GOT3 (cell line): ENCODE measurements around the gene ZNF500.

Source experiments
- DNase-seq: peaks from one replicate; lab custom pipeline; 2025; ENCODE audit warnings: mixed read lengths; lab: John Stamatoyannopoulos, UW

ZNF500 gene

DNA sequence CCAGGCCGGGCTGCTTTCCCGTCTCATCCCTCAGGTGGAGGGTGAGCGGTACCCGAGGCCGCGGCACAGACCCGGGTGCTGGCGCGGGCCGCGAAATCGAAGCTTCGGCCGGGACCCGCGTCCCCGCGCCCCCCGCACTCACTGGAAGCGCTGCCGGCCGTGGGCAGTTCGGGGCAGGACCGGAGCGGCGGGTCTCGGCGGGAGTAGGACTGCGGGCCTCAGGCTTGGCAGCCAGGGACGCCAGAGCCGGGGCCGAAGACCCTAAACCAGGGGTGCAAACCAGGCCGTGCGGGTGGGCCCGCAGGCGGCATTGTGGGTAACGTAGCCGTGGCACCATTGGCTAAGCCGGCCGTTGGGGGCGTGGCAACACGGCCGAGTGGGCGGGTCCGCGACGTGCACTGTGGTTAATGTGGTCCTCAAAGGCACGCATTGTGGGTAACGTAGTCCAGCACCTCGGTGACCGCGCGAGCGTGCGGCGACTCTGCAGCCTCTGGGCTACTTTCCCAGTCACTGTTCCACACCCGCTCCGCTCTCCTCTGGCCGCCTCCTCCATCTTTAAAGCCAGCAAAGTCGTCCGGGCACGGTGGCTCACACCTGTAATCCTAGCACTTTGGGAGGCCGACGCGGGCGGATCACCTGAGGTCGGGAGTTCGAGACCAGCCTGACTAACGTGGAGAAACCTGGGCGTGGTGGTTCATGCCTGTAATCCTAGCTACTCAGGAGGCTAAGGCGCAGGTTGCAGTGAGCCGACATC, at the start of gene ZNF500:
Gene ZNF500, minus strand, starts transcription at position 288 of the 754 bp plus-strand sequence. CDS start 1,184 bp downstream, outside the sequence.
- DNase-seq = peak; percentile 89

DNA sequence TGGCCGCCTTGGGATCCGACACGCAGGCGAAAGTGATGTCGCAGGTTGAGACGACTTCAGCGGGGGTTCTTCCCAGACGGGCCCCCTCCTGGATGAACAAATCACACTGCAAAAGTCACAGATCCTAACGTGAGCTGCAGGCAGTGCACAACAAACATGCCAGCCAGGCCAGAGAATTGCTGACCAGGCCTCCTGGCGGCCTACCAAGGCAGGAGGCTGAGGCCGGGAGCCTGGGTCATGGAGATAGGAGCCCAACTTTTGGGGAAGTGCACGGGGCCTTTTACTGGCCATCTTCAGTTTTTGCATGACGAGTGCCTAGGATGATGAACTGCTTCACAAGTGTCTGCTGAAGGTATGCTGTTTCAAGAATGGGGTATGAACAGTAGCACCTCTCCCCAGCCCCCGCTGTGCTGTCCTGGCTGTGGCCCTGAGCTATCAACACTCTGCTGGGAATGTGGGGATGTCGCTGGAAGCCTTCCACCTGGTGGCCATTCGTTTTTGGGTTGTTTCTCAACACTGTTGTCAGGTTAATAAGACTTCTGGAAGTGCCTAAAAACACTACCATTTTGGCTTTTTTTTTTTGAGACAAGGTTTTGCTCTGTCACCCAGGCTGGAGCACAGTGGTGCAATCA, 47.7 kb upstream of the ZNF500 start:
- DNase-seq = no peak

DNA sequence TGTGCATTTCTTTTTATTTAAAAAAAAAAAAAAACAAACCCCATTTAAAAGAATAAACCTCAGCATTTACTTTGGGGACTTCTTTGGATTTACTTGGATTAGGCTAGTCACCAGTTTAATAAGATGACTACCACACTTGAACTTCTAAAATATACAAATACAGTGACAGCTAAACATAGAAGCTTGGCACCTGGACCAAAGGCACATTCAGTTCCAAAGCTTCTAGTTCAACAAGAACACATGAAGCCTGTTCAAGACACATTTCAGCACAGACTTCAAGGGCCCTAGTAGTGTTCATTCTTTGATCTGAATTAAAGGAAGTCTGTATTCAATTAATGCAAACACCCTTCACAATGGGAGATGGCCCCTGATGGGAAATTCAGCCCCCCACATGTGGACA, 47.1 kb upstream of the ZNF500 start:
- no peak for DNase-seq

- DNase-seq = no peak
Observed at GRCh38 chr16:4813251-4814003, 46.5 kb upstream of the ZNF500 start.

GRCh38 chr16:4811773-4812172, 44.8 kb upstream of the ZNF500 start:
- no peak for DNase-seq

GRCh38 chr16:4811242-4811641, 44.3 kb upstream of the ZNF500 start:
- DNase-seq = no peak

GRCh38 chr16:4806280-4806679, 39.3 kb upstream of the ZNF500 start:
- DNase-seq = no peak

DNA sequence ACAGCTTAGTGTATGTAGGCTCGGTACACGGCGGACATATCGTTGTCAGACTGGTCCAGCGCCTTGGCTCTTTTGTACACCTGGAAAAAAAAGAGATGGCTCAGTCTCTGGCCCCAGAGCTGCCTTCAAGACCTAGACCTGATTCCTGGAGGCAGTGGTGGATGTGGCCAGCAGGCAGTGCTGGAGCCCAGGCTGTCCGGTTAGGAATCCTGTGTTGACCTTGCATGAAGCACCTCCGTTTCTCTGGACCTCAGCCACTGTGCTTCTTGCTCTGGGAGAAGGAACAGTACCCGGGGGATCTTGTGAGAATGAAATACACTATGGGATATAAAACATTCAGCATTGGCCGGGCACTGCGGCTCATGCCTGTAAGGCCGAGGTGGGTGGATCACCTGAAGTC, 38.3 kb upstream of the ZNF500 start:
- DNase-seq = no peak

DNA sequence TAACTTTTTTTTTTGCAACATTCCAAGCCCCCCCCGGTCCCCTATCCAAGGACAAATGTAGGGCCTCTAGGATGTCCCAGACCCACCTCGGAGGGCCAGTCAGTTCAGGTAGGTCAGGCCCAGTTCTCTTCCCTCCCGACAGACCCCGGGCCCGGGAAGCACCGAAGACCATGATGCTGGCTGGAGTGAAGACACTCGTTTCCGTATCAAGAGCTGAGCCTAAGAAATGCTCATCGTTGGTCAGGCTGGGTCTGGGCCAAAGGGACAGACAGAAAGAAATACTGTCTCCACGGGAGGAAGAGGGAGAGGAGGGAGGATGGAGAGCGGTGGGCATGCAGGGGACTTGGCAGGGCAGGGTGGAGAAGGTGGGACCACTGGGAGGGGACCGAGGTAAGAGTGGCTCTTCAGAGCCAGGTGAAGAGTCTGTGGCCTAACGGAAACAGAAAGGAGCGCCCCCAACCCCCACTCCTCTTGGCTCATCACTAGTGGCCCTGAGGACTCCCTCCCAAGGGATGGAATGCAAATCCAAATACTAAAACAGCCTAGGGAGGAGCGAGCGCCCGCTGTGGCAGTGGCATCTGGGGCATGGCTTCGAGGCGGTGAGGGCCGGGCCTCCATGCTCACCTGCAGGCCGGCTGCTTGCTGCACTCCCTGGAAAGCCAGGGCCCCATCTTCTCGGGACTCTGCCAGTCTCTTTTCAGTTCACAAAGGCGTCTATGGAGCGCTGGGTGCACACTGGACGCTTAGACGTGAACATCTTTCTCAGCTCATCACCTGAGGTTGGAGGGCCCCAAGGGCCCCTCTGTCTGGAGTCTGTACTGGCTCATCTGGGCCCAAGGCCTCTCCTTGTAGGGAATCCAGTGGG, 37.2 kb upstream of the ZNF500 start:
- DNase-seq = no peak

GRCh38 chr16:4803401-4803844, 36.5 kb upstream of the ZNF500 start:
- no peak for DNase-seq

GRCh38 chr16:4802659-4803287, 35.8 kb upstream of the ZNF500 start:
- DNase-seq = peak; percentile 89

- DNase-seq = no peak
Observed at GRCh38 chr16:4801962-4802658, 35.1 kb upstream of the ZNF500 start, which contains the start of gene ROGDI. Gene ROGDI (minus strand): TSS chr16:4802633. CDS start chr16:4802571, 62 bp downstream.

DNA sequence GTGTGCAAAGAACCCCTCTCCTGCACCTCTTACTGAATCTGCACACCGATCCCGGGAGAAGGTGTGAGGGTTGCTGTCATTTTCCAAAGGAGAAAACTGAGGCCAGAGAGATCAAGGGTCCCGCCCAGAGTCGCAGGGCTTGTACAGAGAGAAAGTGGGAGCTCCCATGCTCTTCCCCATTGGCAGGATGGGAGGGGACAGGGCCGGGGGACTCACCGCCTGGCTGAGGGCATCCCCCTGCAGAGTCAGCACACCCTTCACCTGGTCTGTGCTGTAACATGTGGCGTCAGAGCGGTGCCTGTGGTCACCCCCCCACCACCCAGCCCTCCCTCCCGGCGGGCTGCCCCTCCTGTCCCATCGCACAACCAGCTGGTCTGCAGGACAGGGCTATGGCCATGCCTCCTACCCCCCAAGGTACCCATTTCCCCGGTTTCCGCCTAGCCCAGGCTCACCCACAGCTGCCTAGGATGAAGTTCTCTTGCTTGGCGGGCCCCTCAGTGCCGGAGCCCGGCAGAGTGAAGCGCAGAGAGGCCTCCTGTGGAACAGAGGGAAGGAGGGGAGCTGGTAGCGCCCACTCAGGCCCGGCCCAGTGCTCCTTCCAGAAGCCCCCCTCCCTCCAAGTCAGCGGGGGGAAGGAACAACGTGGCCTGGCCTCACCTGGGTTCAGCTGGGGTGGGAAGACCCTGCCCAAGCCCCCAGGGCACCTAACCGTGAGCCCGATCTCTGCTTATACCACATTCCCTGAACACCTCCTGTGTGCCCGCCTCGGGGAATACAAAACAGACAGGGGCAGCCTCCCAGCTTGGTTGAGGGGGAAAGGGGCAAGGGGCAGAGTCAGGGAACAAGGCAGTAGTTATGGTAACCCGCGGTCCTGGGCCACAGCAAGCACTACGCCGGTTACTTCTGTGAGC, 34.3 kb upstream of the ZNF500 start:
- DNase-seq = no peak

DNA sequence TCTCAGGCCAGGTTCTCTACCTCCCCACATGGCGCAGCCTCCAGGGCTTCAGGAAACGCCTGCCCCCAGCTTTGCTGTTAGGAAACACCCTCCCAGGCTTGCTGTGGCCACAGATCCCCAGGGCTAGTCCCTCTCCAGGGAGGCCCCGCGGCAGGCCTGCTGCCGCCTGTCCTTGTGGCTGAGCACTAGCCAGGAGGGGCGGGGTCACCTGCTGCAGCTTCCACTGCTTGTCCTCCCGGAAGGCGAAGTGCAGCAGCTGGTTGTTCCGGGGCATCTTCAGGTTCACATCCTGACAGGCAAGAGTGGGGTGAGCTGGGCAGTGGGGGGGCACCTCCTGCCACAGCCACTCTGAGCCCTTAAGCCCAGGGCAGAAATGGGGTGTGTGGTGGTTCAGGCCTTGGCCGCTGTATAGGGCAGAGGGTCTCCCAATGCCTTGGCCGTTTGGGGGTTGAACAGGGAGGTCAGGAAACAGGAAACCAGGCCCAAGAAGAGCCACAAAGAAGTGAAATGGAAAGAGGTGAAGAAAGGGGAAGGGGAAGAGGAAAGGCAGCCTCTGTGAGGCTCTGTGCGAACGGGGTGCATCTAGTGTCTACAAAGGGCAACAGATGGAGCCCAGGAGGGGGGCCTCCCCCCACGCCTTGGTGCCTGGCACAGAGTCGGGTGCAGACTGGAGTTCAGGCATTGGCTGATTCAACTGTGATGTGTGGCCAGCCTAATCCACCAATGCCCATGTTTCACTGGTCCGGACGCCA, 33.5 kb upstream of the ZNF500 start:
- DNase-seq = no peak

DNA sequence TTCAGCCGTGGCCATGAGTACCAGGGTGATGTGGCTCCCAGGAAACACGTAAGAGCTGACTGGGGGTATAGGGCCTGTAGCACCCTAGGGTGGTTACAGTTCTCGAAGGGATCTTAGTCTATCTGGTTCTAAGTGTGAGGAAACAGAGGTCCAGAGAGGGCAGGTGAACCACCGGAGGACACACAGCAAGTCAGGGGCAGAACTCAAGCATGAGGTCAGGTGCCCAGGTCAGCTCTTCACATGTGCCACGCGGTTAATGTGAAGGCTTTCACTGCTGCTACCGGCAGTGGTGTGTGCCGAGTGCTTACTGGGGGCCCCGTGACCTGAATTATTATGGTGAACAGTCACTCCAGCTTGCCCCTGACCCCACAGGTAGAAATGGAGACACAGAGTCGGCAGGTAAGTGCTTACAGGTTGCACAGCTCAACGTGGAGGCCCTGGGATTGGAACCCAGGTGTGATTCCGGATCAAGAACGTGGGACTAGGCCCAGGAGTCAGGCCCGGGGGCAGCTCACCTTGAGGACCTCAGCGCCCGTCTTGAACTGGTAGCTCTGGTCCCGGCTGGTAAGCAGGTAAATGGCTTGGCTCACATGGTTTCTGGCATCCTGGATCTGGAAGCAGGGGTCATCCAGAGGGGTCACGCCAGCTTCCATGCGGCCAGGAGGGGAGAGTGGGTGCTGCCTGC, 32.4 kb upstream of the ZNF500 start:
- DNase-seq = no peak

DNA sequence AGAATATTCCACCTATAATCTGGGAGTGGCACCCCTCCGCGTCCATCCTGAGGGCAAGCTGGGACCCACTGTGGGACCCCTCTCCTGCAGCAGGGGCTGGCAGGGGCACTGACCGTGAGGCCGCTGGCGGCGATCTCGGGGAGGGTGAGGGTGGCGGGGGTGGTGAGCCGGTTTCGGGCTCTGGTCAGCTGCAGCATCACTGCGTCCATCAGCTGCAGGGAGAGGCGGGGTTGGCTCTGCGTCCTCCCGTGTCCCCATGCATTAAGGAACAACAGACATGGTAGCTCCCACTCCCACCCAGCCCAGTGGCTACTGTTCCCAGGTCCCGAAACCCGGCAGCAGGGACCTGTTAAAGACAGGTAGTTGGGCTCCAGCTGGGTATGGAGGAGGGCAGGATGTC, 31.5 kb upstream of the ZNF500 start:
- DNase-seq = no peak

DNA sequence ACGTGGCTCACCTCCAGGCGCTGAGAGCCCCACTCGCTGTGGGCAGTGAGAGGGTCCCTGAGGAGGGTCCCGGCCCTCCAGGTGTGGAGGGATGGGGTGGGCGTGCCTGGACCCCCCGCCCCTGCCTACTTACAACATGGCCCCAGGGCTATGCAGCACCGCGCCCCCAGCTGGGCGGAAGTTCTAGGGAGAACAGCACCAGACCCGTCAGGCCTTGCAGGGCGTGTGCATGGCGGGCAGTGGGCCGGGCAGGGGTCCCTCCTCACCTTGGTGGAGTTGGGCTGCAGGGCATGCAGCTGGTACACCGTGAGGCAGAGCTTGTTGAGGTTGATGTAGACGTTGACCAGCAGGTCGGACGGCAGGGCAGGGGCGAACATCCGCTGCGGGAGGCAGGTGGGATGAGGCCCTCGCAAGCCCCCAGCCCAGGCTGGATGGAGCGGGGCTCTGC, 30.9 kb upstream of the ZNF500 start:
- no peak for DNase-seq
